Frontal cortex (tissue), 1 donor: Measurements from ENCODE around the gene SPRED1. TPM values are rescaled to one million over a fixed set of nuclear protein-coding genes. Genes with fewer than 3 reads are reported as not detected.

Source experiments
- total RNA-seq: library from RNA; depleted of rRNA; stranded (reverse); fragments of >200 nt; gene quantifications from one replicate; pipeline ENCODE4 v1.2.3, GENCODE V29; 2014

The SPRED1 gene
- total RNA-seq, 1 donor from 2014 or later, result 70.9 TPM

Other genes starting within 250 kb of the SPRED1 start
- gene FAM98B, start 201.3 kb downstream of the SPRED1 start, total RNA-seq, result 37.9 TPM